ENCODE measurements around the gene GFI1B. TPM values are rescaled to one million over a fixed set of nuclear protein-coding genes. Genes with fewer than 3 reads are reported as not detected.
A peak's percentile ranks its signal among the peaks of the same experiment; 100 is the strongest.
"Not testable (repeated sequence)": the region's sequence is repeated elsewhere in the genome, so short reads cannot be mapped to it uniquely, and the experiment has no call there.

GFI1B gene
- total RNA-seq (2014; rRNA removed; shearing (Covaris generic)): 0.19 and 0.47 TPM in 2 replicates

DNA sequence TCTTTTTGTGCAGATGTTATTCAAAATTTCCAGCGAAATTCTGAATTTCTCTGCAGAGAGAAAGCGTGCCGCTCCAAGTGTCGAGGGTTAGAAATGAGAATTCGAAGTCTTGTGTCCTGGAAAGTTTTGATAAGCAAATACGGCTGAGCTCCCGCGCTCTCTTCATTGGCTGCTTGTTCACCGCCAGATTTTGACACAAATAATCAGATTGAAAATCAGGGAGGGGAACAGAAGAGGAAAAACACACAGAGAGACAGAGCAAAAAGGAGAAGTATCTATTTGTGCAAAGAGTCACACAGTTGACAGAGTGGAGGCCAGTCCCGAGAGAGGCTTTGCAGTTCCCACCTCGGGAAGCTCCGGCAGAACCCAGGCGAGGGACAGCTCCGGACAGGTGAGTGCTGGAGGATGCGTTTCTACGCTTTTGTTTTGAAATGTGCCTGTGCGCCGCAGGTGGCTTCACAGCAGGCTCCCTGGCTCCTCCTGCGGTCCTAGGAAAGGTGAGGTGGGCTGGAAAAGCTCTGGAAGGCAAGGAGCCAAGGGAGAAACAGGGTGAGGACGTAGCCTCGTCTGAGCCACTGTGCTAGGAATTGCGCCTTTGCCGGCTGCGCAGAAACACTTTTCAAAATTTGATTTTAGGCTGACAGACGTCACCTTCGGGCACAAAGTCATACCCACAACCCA, at the start of gene GFI1B:
Gene GFI1B (plus strand): TSS at position 244 of the 681 bp plus-strand sequence. CDS start 7,985 bp downstream, outside the sequence.
- no peak for DNase-seq (ENCODE audit: low spot score)

DNA sequence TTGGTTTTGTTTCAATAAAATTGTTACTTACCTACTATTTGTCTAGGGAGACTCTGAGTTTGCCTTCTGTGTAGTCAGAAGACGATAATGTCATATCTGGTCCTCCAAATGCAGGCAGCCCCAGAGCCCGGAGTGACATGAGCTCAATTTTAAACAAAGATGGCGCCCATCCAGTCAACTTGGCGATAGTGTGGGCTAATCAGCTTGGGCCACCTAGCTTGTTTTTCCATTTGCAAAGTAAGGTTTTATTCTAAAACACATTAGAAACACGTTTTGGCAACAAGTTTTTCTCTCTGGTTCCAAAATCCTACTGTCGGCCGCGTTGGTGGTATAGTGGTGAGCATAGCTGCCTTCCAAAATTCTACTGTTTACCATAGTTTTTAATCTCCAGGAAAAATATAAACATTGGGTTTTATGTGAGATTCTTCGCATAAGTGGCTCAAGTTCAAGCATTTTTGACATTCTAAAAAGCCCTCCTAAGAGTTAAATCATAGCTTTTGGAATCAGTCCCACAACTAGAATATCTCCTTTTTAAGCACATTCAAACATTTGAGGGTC, 47.2 kb upstream of the GFI1B start:
- no peak for DNase-seq (ENCODE audit: low spot score)

DNA sequence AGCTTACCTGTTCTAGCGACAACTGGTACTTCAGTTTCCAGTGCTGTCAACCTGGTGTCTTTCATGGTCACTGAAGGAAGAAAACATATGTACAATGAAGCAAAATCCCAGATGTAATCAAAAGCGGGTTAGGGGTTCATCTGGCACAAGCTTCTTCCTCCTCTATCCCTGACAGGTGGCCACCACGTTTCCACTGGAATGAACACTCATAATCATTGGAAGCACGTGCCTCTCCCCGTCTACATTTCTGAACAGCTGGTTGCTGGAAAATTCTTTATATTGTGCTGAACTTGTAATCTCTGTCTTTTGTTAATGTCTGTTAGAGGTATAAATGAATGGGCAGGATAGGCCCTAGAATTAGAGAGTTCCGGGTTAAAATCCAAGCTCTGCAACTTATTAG, 43.5 kb upstream of the GFI1B start:
- DNase-seq (ENCODE audit: low spot score): no peak

DNA sequence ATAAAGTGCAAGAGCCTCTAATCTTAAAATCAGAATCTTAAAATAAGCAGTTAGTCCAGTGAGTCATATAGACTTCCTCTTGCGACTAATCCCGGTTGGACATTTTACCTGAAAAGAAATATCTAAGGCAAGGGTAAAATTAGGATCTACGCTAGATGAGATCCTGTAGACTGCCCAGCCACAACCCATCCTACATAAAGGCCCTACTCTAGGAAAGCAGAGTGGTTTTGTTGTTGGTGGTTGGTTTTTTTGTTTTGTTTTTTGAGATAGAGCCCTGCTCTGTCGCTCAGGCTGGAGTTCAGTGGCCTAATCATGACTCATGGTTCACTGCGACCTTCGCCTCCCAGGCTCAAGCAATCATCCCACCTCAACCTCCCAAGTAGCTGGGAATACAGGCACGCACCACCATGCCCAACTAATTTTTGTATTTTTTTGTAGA, 41.0 kb upstream of the GFI1B start:
- peak; percentile 50 for DNase-seq (ENCODE audit: low spot score)

DNA sequence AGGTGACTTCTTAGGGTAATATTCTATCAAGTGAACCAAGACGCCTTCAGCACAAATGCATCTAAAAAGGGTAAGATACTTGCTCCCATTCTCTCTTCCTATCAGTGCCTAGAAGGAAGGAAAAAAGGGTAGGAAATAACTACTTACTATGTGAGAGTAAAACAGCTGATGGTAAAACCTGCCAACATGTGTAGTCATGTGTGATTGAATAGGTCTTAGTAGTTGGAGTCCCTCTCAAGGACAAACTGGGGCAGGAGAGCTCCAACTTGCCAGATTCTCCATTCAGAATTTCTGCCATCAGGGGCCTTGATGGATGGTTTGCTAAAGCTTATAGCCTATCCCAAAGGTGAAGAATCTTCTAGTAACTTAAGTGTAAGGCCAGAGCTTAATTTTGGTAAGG, 39.3 kb upstream of the GFI1B start:
- DNase-seq (ENCODE audit: low spot score): no peak

DNA sequence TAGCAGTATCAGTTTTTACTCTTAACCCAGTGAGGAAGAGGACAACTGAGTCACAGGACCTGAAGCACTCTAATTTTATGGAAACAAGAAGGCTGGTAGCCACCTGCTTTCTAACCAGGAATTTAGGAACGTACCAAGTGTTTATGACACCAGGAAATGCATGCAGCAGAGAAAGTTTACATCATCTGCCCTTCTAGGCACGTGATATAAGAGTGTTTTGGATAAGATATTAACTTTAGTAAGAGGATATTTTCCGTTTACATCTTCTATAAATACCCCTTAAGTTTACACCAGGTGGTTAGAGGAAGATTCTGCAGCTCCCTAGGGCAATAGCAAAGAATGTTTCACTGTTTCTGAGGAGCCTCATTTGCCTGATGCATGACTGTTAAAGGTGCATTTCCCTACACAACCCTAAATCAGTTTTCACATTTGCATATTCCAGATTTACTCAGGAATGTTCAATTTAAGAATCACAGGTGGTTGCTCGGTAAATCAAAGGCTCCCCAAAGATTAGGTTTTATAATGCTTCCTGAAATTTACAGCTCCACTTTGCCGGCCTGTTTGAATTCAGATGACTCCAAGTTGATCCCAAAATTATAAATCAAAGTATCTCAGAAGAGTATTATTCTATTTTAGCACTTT, 35.8 kb upstream of the GFI1B start:
- DNase-seq (ENCODE audit: low spot score): no peak

DNA sequence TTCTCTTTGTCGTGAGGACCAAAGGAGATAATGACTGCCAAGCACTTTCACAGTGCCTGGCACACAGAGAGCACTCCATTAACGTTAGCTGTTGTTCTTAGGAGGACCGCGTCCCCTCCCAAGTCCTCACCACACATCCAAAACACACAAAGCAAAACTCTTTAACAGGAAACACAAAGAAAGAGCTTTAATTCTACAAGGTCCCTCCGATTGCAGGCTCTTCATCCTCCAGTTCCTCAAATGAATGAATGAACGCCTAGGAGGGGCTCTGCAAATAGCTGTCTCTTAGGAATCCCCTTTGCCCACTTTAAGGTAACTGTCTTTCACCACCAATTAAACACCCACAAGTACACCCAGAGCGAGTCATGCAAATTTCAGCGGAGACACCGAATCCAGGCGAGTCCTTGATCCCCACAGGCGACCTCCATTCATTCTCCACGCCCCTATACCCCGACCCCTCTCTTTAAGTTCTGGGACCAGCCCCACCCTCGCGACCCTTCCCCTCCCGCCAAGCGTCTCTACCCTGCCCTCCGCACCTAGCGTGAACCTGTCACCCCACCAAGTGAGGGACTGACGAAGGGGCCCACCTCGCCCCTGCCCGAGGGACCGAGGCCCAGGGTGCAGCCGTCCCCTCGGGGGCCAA, 34.7 kb upstream of the GFI1B start:
- DNase-seq (ENCODE audit: low spot score): peak; percentile 7

DNA sequence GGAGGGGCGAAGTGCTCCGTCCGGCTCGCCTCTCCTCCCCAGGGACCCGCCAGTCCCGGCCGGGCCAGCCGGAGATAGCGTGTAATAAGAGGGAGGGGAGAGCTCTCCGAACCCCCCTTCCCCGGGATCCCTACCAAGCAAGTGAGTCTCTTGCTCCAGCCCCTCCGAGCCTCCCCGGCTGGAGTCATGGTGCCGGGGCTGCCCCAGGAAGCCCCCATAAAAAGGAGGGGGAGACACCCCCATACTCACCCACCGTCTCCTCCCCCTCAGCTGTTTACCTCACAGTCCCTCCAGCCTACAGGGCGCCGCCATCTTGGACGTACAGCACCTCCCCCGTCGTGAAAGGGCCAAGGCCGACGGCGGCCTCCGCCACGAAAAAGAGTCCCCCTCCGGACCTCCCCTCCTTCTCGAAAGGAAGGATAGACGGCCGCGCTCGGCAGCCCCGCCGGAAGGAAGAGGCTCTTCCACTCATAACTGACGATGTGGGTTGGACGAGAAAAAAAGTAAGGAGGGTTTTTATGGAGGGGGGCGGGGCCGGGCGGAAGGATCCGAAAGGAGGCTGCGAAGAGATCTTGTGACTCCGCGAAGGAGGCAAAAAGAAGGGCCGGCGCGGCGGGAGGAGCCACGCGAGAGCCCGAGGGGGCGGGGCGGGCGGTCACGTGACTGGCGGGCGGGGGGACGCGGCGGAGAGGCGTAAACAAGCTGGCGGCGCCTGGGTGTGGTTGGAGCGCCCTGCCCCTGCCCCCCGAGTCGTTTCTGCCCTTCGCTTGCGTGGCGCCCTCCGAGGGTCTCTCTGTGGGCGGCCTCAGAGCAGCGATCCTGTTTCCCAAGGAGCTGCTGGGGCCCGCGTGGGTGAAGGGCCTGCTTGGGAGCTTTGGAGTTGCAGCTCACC, 34.0 kb upstream of the GFI1B start, which contains the start of gene TSC1:
Gene TSC1 (minus strand): TSS at position 323 of the 892 bp plus-strand sequence. CDS start 15,744 bp downstream, outside the sequence.
- peak; percentile 85 for DNase-seq (ENCODE audit: low spot score)

DNA sequence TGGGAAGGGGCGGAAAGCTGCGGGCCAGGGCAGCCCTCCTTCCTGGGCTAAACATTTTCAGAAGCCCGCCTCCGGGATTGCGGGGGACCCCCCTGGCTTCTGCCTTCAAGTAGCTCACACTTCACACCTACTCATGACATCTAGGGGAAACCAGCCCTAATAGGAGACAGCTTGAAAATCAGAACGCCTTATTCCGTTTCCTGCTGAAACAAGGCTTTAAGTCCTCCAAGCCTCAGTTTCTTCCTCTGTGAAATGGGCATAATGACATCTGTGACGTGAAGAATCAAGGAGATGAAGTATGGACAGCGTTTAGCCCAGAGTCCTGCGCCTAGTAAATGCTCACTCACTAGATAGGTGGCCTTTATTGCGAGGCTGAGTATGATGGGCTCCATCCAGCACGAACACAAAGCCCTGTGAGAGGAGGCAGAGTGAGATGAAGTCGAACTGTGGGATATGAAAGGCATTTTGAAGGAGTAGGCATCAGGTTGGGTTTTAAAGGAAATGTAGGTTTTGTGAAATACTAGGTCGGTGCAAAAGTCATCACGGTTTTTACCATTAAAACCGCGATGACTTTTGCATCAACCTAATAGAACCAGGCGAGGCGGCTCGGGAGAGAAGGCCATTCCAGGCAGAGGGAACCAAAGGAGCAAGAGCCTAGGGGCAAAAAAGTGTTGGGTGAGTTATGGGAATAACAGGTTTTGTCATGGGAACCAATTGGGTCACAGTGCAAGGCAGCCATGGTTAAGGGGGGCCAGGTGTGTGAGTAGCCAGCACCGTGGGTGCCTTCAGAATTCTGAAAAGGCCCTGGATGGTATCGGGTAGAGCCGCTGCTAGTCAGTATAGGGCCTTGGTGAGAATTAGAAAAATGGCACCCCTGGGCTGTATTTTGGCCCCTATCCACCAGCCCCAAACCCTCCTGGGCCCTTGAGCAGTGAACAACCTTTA, 33.0 kb upstream of the GFI1B start:
- no peak for DNase-seq (ENCODE audit: low spot score)

DNA sequence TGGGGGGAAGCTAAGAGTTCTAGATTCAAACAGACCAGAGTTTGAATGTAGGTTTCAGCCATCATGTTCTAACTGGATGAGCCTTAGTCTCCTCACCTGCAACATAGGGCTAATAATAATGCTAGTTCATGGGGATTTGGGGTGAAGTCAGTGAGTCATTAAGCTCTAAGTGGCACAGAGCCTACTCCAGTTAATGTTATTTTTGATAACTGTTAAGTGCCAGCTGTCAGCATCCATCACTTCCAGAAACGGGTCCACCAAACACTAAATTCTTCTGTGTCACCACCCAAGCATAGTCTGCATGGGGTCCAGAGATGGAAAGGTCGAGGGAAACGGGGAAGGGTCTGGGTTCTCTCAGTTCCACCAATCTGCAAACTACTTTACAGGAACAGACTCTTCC, 32.3 kb upstream of the GFI1B start:
- DNase-seq (ENCODE audit: low spot score): peak; percentile 40

DNA sequence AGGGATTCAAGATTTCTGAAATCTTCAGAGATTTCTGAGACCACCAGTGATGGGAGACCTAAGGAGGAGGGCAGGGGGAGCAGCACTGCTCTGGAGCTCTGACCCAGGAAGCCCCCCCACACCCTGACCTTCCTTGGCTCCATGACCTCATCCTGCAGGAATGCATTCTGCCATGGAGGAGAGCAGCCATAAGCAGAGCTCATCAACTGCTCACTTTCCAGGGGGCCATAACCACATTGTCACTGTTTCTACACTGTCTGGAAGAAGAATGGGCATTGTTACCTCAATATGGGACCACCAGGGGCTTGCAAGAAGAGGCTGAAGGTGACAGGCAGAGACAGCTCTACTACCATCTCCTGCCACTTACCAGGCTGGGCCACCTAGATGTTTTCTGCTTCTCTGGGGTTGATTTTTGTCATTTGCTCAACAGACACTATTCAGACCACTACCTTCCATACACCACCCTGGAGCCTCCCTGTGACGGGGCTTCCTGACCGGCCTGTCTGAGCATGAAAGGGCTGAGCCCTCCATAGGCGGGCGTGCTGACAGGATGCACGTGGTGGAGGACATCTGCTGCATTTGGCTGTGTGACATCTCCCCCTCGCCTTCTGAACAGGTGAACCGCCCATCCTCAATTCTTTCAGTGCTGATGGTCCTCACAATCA, 31.7 kb upstream of the GFI1B start:
- peak; percentile 74 for DNase-seq (ENCODE audit: low spot score)

DNA sequence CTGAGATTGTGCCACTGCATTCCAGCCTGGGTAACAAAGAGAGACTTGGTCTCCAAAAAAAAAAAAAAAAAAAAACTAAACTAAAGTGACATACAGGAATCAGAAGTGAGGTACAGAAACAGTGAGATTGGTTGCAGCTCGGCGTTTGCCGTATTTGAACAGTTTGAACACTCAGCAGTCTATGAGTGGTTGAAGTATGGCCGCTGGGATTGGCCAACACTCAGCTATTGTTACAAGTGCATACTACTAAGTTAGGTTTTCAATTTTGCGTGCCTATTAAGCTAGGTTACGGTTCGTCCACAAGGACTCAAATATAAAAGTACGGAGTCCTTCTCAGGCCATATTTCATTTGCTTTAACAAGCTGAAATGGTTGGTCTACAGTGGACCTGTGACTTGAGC, 30.7 kb upstream of the GFI1B start:
- no peak for DNase-seq (ENCODE audit: low spot score)

DNA sequence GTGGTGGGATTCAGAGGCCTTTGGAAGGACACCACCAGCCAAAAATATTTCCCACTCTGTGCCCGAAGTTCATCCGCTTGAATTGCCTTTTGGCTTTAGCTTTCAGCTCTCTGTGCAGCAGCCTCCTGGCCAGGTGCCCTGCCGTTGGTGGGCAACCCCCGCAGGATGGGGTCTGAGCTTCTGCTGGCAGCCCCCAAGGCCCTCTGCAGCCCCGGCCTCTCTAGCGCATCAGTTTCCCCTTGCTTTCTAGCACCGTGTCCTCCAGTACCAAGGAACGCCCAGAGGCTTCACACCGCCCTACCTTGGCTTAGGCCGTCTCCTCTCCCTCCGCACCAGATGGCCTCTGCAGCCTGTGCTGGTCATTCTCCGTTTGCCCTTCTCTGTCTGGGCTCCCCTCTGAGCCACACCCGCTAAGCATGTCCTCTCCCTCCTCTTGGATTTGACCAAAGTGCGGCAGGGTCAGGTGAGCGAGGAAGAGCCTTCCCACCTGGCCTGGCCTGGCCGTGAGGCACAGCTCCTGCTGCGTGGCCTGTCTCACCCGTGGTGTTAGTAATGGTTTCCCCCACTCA, 29.9 kb upstream of the GFI1B start:
- DNase-seq (ENCODE audit: low spot score): no peak

DNA sequence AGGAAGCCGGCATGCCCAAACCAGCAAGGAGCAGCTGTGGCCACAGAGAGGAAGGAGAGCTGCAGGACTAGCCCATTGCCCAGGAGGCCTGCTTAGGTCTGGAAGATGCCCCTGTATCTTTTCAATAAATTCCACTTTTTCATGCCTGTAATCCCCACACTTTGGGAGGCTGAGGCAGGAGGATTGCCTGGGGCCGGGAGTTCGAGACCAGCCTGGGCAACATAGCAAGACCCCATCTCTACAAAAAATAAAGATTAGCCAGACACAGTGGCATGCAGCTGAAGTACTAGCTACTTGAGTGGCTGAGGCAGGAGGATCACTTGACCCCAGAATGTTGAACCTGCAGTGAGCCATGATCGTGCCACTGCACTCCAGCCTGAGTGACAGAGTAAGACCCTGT, 28.8 kb upstream of the GFI1B start:
- DNase-seq (ENCODE audit: low spot score): no peak

DNA sequence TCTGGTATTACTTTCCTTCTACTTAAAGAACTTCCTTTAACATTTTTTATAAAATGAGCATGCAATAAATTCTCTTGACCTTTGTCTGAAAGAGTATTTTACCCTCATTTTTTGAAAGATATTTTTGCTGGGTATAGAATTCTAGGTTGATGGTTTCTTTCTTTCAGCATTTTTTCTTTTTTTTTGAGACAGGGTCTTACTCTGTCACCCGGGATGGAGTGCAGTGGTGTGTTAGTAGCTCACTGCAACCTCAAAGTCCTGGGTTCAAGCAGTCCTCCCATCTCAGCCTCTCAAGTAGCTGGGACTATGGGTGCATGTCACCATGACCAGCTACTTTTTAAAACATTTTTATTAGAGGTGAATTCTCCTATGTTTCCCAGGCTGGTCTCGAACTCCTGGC, 23.4 kb upstream of the GFI1B start:
- no peak for DNase-seq (ENCODE audit: low spot score)

DNA sequence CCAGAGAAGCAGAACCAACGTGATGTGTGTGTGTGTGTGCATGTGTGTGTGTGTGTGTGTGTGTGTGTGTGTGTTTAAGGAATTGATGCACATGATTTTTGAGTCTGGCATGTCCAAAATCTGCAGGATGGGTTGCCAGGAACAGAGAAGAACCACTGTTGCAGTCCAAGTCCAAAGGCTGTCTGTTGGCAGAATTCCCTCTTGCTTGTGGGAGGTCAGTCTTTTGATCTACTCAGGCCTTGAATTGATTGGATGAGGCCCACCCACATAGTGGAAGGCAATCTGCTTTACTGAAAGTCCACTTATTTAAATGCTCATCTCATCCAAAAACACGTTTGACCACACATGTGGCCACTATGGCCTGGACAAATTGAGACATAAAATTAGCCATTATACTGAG, 22.7 kb upstream of the GFI1B start:
- DNase-seq (ENCODE audit: low spot score): no peak

DNA sequence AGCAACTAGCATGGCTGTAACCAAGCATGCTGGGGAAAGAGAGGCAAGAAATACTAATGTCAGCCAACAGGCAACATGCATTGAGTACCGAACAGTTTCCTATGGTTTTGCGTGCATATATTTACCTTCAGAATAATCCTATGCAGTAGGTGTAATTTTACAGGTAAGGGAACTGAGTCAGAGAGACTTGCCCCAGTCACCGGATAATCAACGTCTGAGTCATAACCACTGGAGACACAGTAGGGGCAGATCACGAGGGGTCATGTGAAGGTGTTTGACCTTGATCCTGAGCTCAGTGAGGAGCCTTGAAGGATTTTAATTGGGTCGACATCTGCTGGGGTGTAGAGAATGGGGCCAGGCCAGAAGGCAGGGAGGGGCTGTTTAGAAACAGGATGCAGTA, 20.7 kb upstream of the GFI1B start:
- no peak for DNase-seq (ENCODE audit: low spot score)

DNA sequence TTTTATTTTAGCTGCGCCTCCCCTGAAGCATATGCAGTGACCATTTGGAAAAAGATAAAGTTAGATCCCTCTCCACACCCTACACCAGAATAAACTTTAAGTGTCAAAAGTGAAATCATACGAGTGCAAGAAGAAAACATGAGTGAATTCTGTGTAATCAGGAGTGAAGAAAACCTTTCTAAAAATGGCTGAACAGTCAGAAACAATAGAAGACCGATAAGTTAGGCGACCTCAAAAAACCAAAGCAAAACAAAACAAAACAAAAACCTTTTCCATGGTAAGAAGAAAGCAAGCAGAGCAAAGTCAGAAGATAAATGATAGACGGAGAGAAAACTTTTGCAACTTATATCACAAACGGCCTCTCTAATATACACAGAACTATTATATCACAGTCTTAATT, 17.5 kb upstream of the GFI1B start:
- no peak for DNase-seq (ENCODE audit: low spot score)

DNA sequence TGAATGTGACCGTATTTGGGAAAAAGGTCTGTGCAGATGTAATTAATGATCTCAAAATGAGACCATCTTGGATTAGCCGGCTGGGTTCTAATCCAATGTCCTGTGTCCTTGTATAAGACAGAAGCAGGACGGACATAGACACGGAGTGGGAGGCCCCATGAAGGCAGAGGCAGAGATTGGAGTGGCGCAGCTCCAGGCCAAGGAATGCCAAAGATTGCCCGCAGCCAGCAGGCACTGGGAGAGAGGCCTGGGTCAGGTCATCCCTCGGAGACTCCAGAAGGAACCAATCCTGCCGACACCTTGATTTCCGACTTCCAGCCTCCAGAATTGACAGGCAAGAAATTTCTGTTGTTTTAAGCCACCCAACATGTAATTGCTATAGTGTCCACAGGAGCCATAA, 13.0 kb upstream of the GFI1B start:
- no peak for DNase-seq (ENCODE audit: low spot score)

DNA sequence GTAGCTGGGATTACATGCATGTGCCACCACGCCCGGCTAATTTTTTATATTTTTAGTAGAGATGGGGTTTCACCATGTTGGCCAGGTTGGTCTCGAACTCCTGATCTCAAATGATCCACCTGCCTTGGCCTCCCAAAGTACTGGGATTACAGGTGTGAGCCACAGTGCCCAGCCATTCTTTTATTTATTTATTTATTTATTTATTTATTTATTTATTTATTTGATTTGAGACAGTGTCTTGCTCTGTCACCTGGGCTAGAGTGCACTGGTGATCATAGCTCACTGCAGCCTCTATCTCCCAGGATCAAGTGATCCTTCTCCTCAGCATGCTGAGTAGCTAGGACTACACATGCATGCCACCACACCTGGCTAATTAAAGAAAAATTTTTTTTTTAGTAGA, 10.6 kb upstream of the GFI1B start:
- DNase-seq (ENCODE audit: low spot score): not testable (repeated sequence)

Measured in A172 (cell line).